ENCODE measurements around the gene TMEM72.

GRCh38 chr10:44952779-44953231, 41.7 kb downstream of the TMEM72 start:
- TF ChIP-seq CTCF (IDR thresholded peaks at IDR 0.05) (no peak), EHMT2 (IDR thresholded peaks at IDR 0.05; ENCODE audit: low read depth) (no peak)
